Neural progenitor cell (in vitro differentiated cells): ENCODE measurements around the gene HSPG2. TPM values are rescaled to one million over a fixed set of nuclear protein-coding genes. Genes with fewer than 3 reads are reported as not detected.
A peak's percentile ranks its signal among the peaks of the same experiment; 100 is the strongest.

ENCODE experiments used
- DNase-seq: peaks from one replicate; pipeline ENCODE4 v3.0.0-alpha.2; 2016; ENCODE audit warnings: low spot score
- H2AFZ ChIP-seq: fragments of 200-600 bp; sonication (generic); replicated peaks from 2 replicates; pipeline ENCODE4 v1.6.1; 2016; ENCODE audit warnings: antibody characterized with exemption
- H3F3A ChIP-seq: fragments of 200-600 bp; sonication (generic); 2 replicates; pipeline ENCODE4 v1.6.1; 2016; ENCODE audit warnings: antibody characterized with exemption, low read depth
- H3K27ac ChIP-seq: fragments of 200-600 bp; sonication (generic); 2 replicates; pipeline ENCODE4 v1.5.1; 2016; ENCODE audit warnings: mild to moderate bottlenecking
- H3K27me3 ChIP-seq: fragments of 200-600 bp; sonication (generic); 2 replicates; pipeline ENCODE4 v1.6.1; 2016; ENCODE audit warnings: mild to moderate bottlenecking, moderate library complexity
- H3K36me3 ChIP-seq: fragments of 200-600 bp; sonication (generic); 2 replicates; pipeline ENCODE4 v1.5.1; 2016
- H3K4me1 ChIP-seq: fragments of 200-600 bp; sonication (generic); 2 replicates; pipeline ENCODE4 v1.6.1; 2016; ENCODE audit warnings: mixed run types
- H3K4me2 ChIP-seq: fragments of 200-600 bp; sonication (generic); 2 replicates; pipeline ENCODE4 v1.6.1; 2016
- H3K4me3 ChIP-seq: fragments of 200-600 bp; sonication (generic); 2 replicates; pipeline ENCODE4 v1.5.1; 2016
- H3K79me2 ChIP-seq: fragments of 200-600 bp; sonication (generic); 2 replicates; pipeline ENCODE4 v1.6.1; 2016; ENCODE audit warnings: low read depth
- H3K9ac ChIP-seq: fragments of 200-600 bp; sonication (generic); 2 replicates; pipeline ENCODE4 v1.6.1; 2016
- H3K9me3 ChIP-seq: fragments of 200-600 bp; sonication (generic); 2 replicates; pipeline ENCODE4 v1.5.1; 2016; ENCODE audit warnings: low read depth
- H4K20me1 ChIP-seq: fragments of 200-600 bp; sonication (generic); 2 replicates; pipeline ENCODE4 v1.6.1; 2016; ENCODE audit warnings: low read depth
- H3K27ac Mint-ChIP-seq: 3 replicates; pipeline ENCODE4 v1.8.0; 2021; ENCODE audit warnings: mixed read lengths
- H3K27me3 Mint-ChIP-seq: 2 replicates; pipeline ENCODE4 v1.8.0; 2022; ENCODE audit warnings: low read depth, mild to moderate bottlenecking, inconsistent platforms, moderate library complexity, mixed read lengths; ENCODE audit not compliant: insufficient read depth
- H3K36me3 Mint-ChIP-seq: 3 replicates; pipeline ENCODE4 v1.8.0; 2021; ENCODE audit warnings: mixed read lengths
- H3K4me1 Mint-ChIP-seq: 3 replicates; pipeline ENCODE4 v1.8.0; 2021; ENCODE audit warnings: mixed read lengths
- H3K4me3 Mint-ChIP-seq: 3 replicates; pipeline ENCODE4 v1.8.0; 2021; ENCODE audit warnings: mild to moderate bottlenecking, moderate library complexity, mixed read lengths
- H3K9me3 Mint-ChIP-seq: 3 replicates; pipeline ENCODE4 v1.8.0; 2020; ENCODE audit warnings: mixed read lengths
- CTCF ChIP-seq: fragments of 200-600 bp; sonication (generic); IDR thresholded peaks from 2 replicates; pipeline ENCODE4 v1.5.1; 2017; ENCODE audit warnings: antibody characterized with exemption, mild to moderate bottlenecking
- EZH2 ChIP-seq: fragments of 200-600 bp; sonication (generic); IDR thresholded peaks from 2 replicates; pipeline ENCODE4 v1.6.1; 2017; ENCODE audit warnings: antibody characterized with exemption, mild to moderate bottlenecking, moderate library complexity
- EZH2phosphoT487 ChIP-seq: fragments of 200-600 bp; sonication (generic); IDR thresholded peaks from 2 replicates; pipeline ENCODE4 v1.6.1; 2017; ENCODE audit warnings: antibody characterized with exemption
- total RNA-seq: library from RNA; depleted of rRNA; stranded (reverse); fragments of >200 nt; gene quantifications from 2 replicates; pipeline ENCODE4 v1.2.3, GENCODE V29; 2015; ENCODE audit warnings: low replicate concordance

The HSPG2 gene
- total RNA-seq, 1 donor from 2014 or later, result 6.9 TPM

GRCh38 chr1:21878009-21878773 is 58.9 kb downstream of the HSPG2 start:
- Histone ChIP-seq H3K36me3 (no peaks in the 10 kb centered on the region), H4K20me1 (no peaks in the 10 kb centered on the region), H3K4me2 (no peak overlapping the region), H2AFZ (no peak overlapping the region), H3K27ac (no peak overlapping the region), H3K79me2 (no peaks in the 10 kb centered on the region), H3K27me3 (no peaks in the 10 kb centered on the region), H3K4me1 (peaks cover 5% of the 10 kb centered on the region), H3K9ac (no peak overlapping the region), H3K9me3 (no peaks in the 10 kb centered on the region), H3K4me3 (no peak overlapping the region), H3F3A (no peaks in the 10 kb centered on the region)
- peaks cover 10% of the 10 kb centered on the region for H3K4me1 Mint-ChIP-seq
- no peaks in the 10 kb centered on the region for H3K27me3 Mint-ChIP-seq
- TF ChIP-seq CTCF (no peak), EZH2phosphoT487 (no peak), EZH2 (no peak)
- H3K4me3 Mint-ChIP-seq, result no peak overlapping the region
- H3K36me3 Mint-ChIP-seq, result peaks cover 2% of the 10 kb centered on the region
- H3K9me3 Mint-ChIP-seq, result no peaks in the 10 kb centered on the region
- DNase-seq, result no peak
- H3K27ac Mint-ChIP-seq, result no peak overlapping the region

DNA sequence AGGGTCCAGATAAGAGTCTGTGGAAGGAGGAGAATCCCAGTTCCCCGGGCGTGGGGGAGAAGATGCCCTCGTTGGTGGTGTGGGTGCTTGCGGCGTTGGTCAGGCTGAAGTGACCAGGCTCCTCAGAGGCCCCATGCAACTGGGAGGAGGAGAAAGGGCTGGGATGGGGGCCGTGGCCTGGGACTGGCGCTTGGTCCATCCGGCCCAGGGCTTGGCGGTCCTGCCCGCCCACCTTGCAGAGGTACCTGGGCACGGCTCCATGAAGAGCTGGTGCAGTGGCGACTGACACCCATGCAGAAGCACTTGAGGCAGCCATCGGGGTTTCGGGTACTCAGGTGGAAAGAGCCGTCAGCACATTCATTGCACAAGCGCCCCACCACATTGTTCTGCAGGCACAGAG is 60.8 kb downstream of the HSPG2 start:
- no peaks in the 10 kb centered on the region for H3K27me3 ChIP-seq
- H3K27ac ChIP-seq, result no peak overlapping the region
- no peak overlapping the region for H3K4me3 Mint-ChIP-seq
- TF ChIP-seq CTCF (no peak), EZH2 (no peak), EZH2phosphoT487 (no peak)
- H3K27me3 Mint-ChIP-seq, result no peaks in the 10 kb centered on the region
- no peak overlapping the region for H3K4me3 ChIP-seq
- DNase-seq, result no peak
- no peaks in the 10 kb centered on the region for H3K9me3 ChIP-seq
- peaks cover 5% of the 10 kb centered on the region for H3K4me1 ChIP-seq
- peaks cover 3% of the 10 kb centered on the region for H3K36me3 Mint-ChIP-seq
- H3K79me2 ChIP-seq, result no peaks in the 10 kb centered on the region
- H4K20me1 ChIP-seq, result no peaks in the 10 kb centered on the region
- H3K4me2 ChIP-seq, result no peak overlapping the region
- H3K9me3 Mint-ChIP-seq, result no peaks in the 10 kb centered on the region
- no peak overlapping the region for H2AFZ ChIP-seq
- peaks cover 12% of the 10 kb centered on the region for H3K4me1 Mint-ChIP-seq
- H3K27ac Mint-ChIP-seq, result peak overlapping the region; percentile 42
- H3F3A ChIP-seq, result no peaks in the 10 kb centered on the region
- H3K9ac ChIP-seq, result no peak overlapping the region
- no peaks in the 10 kb centered on the region for H3K36me3 ChIP-seq

GRCh38 chr1:21875621-21876063 is 61.5 kb downstream of the HSPG2 start:
- Histone ChIP-seq H3K4me2 (no peak overlapping the region), H3K27ac (no peak overlapping the region), H3K4me1 (peaks cover 5% of the 10 kb centered on the region), H3K27me3 (no peaks in the 10 kb centered on the region), H3K36me3 (no peaks in the 10 kb centered on the region), H3K9ac (no peak overlapping the region), H3F3A (no peaks in the 10 kb centered on the region), H4K20me1 (no peaks in the 10 kb centered on the region), H3K79me2 (no peaks in the 10 kb centered on the region), H3K4me3 (no peak overlapping the region), H3K9me3 (no peaks in the 10 kb centered on the region), H2AFZ (no peak overlapping the region)
- no peak overlapping the region for H3K4me3 Mint-ChIP-seq
- peaks cover 3% of the 10 kb centered on the region for H3K36me3 Mint-ChIP-seq
- no peaks in the 10 kb centered on the region for H3K27me3 Mint-ChIP-seq
- no peaks in the 10 kb centered on the region for H3K9me3 Mint-ChIP-seq
- DNase-seq, result no peak
- peak overlapping the region; percentile 42 for H3K27ac Mint-ChIP-seq
- TF ChIP-seq EZH2 (no peak), CTCF (no peak), EZH2phosphoT487 (no peak)
- H3K4me1 Mint-ChIP-seq, result peaks cover 12% of the 10 kb centered on the region
